Activated gamma-delta T cell treated with anti-CD3 and anti-CD28 coated beads, Interleukin-2, amount 50 U/mL, for 16 hours (primary cell): ENCODE data around the gene SLC25A1.

ENCODE experiments used
- DNase-seq: peaks from one replicate; pipeline ENCODE4 v3.0.0-alpha.2; 2020; ENCODE audit warnings: low read depth

Gene SLC25A1

GRCh38 chr22:19178657-19179496, at the start of gene SLC25A1:
Gene SLC25A1, minus strand, starts transcription at chr22:19178736. Its CDS starts 63 bp downstream, at chr22:19178673.
- peak; percentile 57 for DNase-seq

- no peak for DNase-seq
Measured at GRCh38 chr22:19228179-19228578, 49.6 kb upstream of the SLC25A1 start.

GRCh38 chr22:19226428-19226827, 47.9 kb upstream of the SLC25A1 start:
- DNase-seq: no peak

GRCh38 chr22:19225560-19225959, 47.0 kb upstream of the SLC25A1 start:
- no peak for DNase-seq

- DNase-seq: no peak
Measured at GRCh38 chr22:19224985-19225384, 46.4 kb upstream of the SLC25A1 start.

- no peak for DNase-seq
Measured at GRCh38 chr22:19224557-19224956, 46.0 kb upstream of the SLC25A1 start.

GRCh38 chr22:19223617-19224016, 45.1 kb upstream of the SLC25A1 start:
- no peak for DNase-seq

GRCh38 chr22:19223110-19223509, 44.6 kb upstream of the SLC25A1 start:
- no peak for DNase-seq

- DNase-seq: no peak
Measured at GRCh38 chr22:19222242-19223005, 43.9 kb upstream of the SLC25A1 start.

GRCh38 chr22:19220867-19221266, 42.3 kb upstream of the SLC25A1 start:
- DNase-seq: no peak

GRCh38 chr22:19218541-19219233, 40.2 kb upstream of the SLC25A1 start:
- DNase-seq: no peak

GRCh38 chr22:19216579-19216978, 38.0 kb upstream of the SLC25A1 start:
- DNase-seq: no peak

- no peak for DNase-seq
Measured at GRCh38 chr22:19215360-19215759, 36.8 kb upstream of the SLC25A1 start.

- no peak for DNase-seq
Measured at GRCh38 chr22:19214078-19214473, 35.5 kb upstream of the SLC25A1 start.

GRCh38 chr22:19213442-19214077, 35.0 kb upstream of the SLC25A1 start:
- DNase-seq: no peak

GRCh38 chr22:19213001-19213400, 34.5 kb upstream of the SLC25A1 start:
- DNase-seq: no peak

GRCh38 chr22:19212302-19212870, 33.9 kb upstream of the SLC25A1 start:
- DNase-seq: no peak

GRCh38 chr22:19210188-19210587, 31.7 kb upstream of the SLC25A1 start:
- no peak for DNase-seq

GRCh38 chr22:19208287-19208847, 29.8 kb upstream of the SLC25A1 start:
- no peak for DNase-seq

- DNase-seq: no peak
Measured at GRCh38 chr22:19207884-19208283, 29.3 kb upstream of the SLC25A1 start.

GRCh38 chr22:19207401-19207808, 28.9 kb upstream of the SLC25A1 start:
- no peak for DNase-seq
